Measurements from ENCODE around the gene MBOAT7.

DNA sequence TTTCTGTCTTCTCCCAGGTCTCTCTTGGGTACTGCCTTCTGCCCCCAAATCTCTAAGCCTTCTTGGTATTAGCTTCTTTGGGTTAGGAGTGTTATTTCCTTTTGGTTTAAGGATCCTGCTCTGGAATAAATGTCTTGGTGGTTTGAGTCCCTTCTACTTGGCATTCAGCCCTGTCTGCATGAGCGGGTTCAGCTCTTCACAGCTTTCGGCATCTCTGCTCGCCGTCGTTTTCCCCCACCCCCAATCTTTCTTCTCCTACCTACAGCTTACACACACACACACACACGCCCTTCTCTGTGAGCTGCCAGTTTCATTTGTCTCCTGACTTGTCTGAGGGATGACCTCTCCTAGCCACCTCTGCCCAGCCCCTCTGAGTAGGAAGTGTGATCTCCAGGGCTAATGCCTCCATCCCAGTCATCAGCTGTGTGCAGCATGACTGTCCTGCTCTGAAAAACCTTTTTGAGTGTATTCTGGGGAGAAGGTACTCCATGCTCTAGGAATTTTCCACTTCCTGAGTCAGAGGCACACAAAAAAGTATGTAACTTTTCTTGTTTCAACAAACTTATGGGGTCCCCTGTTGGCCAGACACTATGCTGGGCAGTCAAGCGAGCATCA, 47.1 kb downstream of the MBOAT7 start:
- TF ChIP-seq RAD21 (IDR thresholded peaks at IDR 0.05; ENCODE audit: low read length) (no peak), CTCF (conservative IDR thresholded peaks at IDR 0.05; ENCODE audit: low read depth, low read length) (no peak), MAZ (IDR thresholded peaks at IDR 0.05; ENCODE audit: borderline replicate concordance, low read depth, low read length) (no peak), RCOR1 (IDR thresholded peaks at IDR 0.05; ENCODE audit: insufficient replicate concordance, low read length) (no peak), SMC3 (IDR thresholded peaks at IDR 0.05; ENCODE audit: low read depth, low read length) (no peak), MXI1 (IDR thresholded peaks at IDR 0.05; ENCODE audit: borderline replicate concordance, low read depth, low read length) (no peak), POLR2A (IDR thresholded peaks at IDR 0.05; ENCODE audit: low read depth, low read length) (no peak), RFX5 (IDR thresholded peaks at IDR 0.05; ENCODE audit: low read depth, low read length) (no peak)
- TF ChIP-seq, protein P1, sequence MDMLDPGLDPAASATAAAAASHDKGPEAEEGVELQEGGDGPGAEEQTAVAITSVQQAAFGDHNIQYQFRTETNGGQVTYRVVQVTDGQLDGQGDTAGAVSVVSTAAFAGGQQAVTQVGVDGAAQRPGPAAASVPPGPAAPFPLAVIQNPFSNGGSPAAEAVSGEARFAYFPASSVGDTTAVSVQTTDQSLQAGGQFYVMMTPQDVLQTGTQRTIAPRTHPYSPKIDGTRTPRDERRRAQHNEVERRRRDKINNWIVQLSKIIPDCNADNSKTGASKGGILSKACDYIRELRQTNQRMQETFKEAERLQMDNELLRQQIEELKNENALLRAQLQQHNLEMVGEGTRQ (IDR thresholded peaks at IDR 0.05; ENCODE audit: low read depth, low read length), result no peak
- TF ChIP-seq, protein P2, sequence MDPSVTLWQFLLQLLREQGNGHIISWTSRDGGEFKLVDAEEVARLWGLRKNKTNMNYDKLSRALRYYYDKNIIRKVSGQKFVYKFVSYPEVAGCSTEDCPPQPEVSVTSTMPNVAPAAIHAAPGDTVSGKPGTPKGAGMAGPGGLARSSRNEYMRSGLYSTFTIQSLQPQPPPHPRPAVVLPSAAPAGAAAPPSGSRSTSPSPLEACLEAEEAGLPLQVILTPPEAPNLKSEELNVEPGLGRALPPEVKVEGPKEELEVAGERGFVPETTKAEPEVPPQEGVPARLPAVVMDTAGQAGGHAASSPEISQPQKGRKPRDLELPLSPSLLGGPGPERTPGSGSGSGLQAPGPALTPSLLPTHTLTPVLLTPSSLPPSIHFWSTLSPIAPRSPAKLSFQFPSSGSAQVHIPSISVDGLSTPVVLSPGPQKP (IDR thresholded peaks at IDR 0.05; ENCODE audit: borderline replicate concordance, low read depth, low read length), result no peak

Measured in IMR-90 (cell line).